ENCODE results near the gene FOXL2NB.

DNA sequence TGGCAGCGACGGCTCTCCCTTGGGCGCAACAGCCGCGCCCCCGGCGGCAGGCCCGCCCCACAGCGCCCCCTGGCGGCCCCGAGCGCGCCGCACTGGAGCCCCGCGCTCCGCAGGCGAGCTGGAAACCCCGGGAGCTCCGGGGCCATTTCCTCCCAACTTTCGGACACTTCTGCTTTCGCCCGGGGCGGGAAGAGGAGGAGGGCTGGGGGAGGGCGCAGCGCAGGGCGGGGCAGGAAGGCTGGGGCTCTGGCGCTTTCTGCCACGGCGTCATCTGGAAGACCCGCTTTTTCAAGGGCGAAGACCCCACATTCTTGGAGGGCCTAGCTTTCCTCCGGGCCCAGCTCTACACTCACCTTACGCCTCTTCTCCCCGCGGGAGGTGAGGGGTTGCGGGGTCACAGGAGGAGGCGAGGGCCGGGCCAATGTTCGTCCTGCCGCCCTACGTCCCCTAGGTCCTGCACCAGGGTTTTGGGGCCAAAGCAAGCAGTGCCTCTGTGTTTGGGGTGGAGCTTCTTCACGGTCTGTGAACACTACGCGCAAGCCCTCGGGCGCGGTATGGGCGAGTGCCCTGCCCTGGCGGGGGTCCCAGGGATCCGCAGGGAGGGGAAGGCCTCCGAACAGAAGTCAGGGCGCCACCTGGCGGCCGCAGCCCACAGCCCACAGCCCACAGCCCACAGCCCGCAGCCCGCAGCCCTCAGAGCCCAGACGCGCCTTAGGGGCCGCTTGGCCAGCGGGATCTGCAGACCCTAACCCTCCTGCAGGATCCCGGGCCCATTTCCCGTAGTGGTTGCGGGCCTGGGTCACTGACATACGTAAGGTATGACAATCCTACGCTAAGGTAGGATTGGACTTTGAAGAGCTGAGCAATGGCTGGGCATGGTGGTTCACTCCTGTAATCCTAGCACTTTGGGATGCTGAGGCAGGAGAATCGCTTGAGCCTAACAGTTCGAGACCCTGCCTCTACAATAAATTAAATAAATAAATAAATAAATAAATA lies 31.2 kb upstream of the FOXL2NB start:
- no peak for TF ChIP-seq EZH2phosphoT487 (IDR thresholded peaks at IDR 0.05; ENCODE audit: borderline replicate concordance)
- TF ChIP-seq, protein P1, sequence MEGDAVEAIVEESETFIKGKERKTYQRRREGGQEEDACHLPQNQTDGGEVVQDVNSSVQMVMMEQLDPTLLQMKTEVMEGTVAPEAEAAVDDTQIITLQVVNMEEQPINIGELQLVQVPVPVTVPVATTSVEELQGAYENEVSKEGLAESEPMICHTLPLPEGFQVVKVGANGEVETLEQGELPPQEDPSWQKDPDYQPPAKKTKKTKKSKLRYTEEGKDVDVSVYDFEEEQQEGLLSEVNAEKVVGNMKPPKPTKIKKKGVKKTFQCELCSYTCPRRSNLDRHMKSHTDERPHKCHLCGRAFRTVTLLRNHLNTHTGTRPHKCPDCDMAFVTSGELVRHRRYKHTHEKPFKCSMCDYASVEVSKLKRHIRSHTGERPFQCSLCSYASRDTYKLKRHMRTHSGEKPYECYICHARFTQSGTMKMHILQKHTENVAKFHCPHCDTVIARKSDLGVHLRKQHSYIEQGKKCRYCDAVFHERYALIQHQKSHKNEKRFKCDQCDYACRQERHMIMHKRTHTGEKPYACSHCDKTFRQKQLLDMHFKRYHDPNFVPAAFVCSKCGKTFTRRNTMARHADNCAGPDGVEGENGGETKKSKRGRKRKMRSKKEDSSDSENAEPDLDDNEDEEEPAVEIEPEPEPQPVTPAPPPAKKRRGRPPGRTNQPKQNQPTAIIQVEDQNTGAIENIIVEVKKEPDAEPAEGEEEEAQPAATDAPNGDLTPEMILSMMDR (conservative IDR thresholded peaks at IDR 0.05; ENCODE audit: low read length) = peak; percentile 73

All from Loucy (cell line).